Fibroblast of peridontal ligament (primary cell): ENCODE data around the gene COQ10A.

Experiments used
- DNase-seq: peaks from one replicate; pipeline ENCODE4 v3.0.0-alpha.2; 2010; ENCODE audit errors: extremely low read depth

The COQ10A gene

DNA sequence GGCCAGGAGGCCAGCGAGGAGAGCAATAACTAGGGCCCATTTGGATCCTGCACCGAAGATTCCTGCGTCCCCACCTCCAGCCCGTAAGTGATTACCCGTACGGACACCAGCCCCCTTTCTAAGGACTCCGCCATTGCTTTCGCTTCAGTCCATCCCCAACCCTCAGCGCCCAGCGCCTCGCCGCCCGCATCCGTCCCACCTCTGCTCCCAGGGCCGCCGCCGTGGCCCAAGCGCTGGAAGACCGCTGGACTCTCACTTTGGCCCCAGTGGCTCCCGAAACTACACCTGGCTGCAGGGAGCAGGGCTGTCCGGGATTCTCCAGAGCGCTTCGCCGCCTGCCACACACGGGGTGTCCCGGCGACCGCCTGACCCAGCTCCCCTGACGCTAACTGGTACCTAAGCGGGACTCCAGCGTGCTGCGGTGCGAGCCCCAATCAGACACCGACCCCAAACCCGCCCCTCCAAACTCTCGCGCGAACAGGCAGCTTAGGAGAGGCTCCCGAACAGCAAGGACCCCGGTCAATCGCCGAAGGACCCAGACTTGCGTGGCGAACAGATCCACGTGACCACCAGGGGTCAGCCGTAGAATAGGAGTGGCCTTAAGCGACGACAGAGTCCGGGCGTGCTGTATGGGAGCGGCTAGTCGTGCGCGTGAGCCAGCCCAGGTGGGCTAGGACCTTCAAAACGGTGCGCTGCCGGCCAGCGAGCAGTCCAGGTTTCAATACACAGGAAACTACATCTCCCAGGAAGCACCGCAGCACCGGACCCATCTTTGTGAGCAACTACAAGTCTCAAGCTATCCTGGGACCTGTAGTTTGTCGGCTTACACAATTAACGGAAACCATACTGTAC lies 49.1 kb downstream of the COQ10A start, which contains the start of gene CNPY2:
CNPY2 (minus strand) TSS at position 367 of the 852 bp plus-strand sequence. CDS start 771 bp downstream, outside the sequence.
- DNase-seq = peak; percentile 95

DNA sequence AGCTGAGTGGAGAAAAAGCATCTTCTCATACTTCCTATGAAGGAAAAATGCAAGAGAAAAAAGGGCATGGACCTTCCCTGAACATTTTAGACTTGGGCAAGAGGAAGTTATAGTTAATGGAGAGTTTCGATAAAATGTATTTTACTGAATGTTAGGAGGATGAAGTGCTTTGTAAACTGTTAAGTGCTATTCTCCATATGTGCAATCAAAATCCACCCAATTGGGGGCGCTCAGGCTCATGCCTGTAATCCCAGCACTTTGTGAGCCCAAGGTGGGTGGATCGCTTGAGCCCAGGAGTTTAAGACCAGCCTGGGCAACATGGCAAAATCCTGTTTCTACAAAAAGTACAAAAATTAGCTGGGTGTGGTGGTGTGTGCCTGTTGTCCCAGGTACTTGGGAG lies 50.9 kb downstream of the COQ10A start:
- no peak for DNase-seq
